GM12878 (cell line): Measurements from ENCODE around the gene GALNTL6.

Experiments used
- ATF2 ChIP-seq: IDR thresholded peaks from 2 replicates; pipeline ENCODE4 v1.6.1; 2012; ENCODE audit warnings: low read length, inconsistent platforms
- CHD2 ChIP-seq: IDR thresholded peaks from 2 replicates; pipeline ENCODE4 v1.6.1; 2011; ENCODE audit warnings: low read depth, low read length, improper control_type of control experiment, borderline replicate concordance
- EZH2 ChIP-seq: IDR thresholded peaks from 2 replicates; pipeline ENCODE4 v1.6.1; 2012; ENCODE audit warnings: low read depth, mild to moderate bottlenecking, control low read depth, inconsistent platforms, low read length, borderline replicate concordance; ENCODE audit not compliant: control insufficient read depth
- FOS ChIP-seq: IDR thresholded peaks from 3 replicates; pipeline ENCODE4 v1.6.1; 2011; ENCODE audit warnings: borderline replicate concordance; ENCODE audit not compliant: insufficient read length; ENCODE audit errors: extremely low read depth
- NRF1 ChIP-seq: conservative IDR thresholded peaks from 2 replicates; pipeline ENCODE4 v1.6.1; 2011; ENCODE audit warnings: mild to moderate bottlenecking, low read depth, low read length, improper control_type of control experiment
- POLR2A ChIP-seq: IDR thresholded peaks from 2 replicates; pipeline ENCODE4 v1.6.1; 2011; ENCODE audit warnings: low read depth, mild to moderate bottlenecking, low read length
- POLR2AphosphoS5 ChIP-seq: IDR thresholded peaks from 2 replicates; pipeline ENCODE4 v1.6.1; 2011; ENCODE audit warnings: mild to moderate bottlenecking, low read length, inconsistent platforms
- SPI1 ChIP-seq: IDR thresholded peaks from 2 replicates; pipeline ENCODE4 v1.6.1; 2011; ENCODE audit warnings: low read depth, mild to moderate bottlenecking, low read length, moderate library complexity, borderline replicate concordance; ENCODE audit not compliant: insufficient read depth
- YBX1 ChIP-seq: fragments of 450-650 bp; IDR thresholded peaks from 2 replicates; pipeline ENCODE4 v1.6.1; 2016; ENCODE audit warnings: antibody characterized with exemption
- ZNF592 ChIP-seq: fragments of 450-650 bp; IDR thresholded peaks from 2 replicates; pipeline ENCODE4 v1.6.1; 2017; ENCODE audit warnings: mild to moderate bottlenecking, moderate library complexity
- TF ChIP-seq, protein P1 (sequence below), 3 experiments: IDR thresholded peaks in 2 of 3; conservative IDR thresholded peaks in 1 of 3; 2 replicates each; pipeline ENCODE4 v1.5.1; 2011; ENCODE audit warnings: low read depth in 3 of 3, low read length in 3 of 3, mild to moderate bottlenecking in 3 of 3, control low read depth in 2 of 3, moderate library complexity in 2 of 3, inconsistent platforms in 1 of 3, mixed read lengths in 1 of 3; ENCODE audit not compliant: control insufficient read depth in 2 of 3, insufficient read depth in 1 of 3; ENCODE audit errors: extremely low read depth in 1 of 3

GRCh38 chr4:172648471-172648870, 835.3 kb downstream of the GALNTL6 start:
- no peak for TF ChIP-seq EZH2
- no peak for TF ChIP-seq POLR2AphosphoS5
- TF ChIP-seq CHD2, result no peak
- TF ChIP-seq SPI1, result no peak
- TF ChIP-seq, protein P1, sequence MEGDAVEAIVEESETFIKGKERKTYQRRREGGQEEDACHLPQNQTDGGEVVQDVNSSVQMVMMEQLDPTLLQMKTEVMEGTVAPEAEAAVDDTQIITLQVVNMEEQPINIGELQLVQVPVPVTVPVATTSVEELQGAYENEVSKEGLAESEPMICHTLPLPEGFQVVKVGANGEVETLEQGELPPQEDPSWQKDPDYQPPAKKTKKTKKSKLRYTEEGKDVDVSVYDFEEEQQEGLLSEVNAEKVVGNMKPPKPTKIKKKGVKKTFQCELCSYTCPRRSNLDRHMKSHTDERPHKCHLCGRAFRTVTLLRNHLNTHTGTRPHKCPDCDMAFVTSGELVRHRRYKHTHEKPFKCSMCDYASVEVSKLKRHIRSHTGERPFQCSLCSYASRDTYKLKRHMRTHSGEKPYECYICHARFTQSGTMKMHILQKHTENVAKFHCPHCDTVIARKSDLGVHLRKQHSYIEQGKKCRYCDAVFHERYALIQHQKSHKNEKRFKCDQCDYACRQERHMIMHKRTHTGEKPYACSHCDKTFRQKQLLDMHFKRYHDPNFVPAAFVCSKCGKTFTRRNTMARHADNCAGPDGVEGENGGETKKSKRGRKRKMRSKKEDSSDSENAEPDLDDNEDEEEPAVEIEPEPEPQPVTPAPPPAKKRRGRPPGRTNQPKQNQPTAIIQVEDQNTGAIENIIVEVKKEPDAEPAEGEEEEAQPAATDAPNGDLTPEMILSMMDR (IDR thresholded peaks at IDR 0.05 in 2 of 3, conservative IDR thresholded peaks at IDR 0.05 in 1 of 3; ENCODE audit: control insufficient read depth in 2 of 3, extremely low read depth in 1 of 3, insufficient read depth in 1 of 3, low read depth in 3 of 3, low read length in 3 of 3), result no peak
- no peak for TF ChIP-seq FOS
- no peak for TF ChIP-seq YBX1
- TF ChIP-seq ZNF592, result no peak
- no peak for TF ChIP-seq ATF2
- no peak for TF ChIP-seq POLR2A
- no peak for TF ChIP-seq NRF1
